Small intestine (tissue), 7 donors: ENCODE results near the gene CTNND2. TPM values are rescaled to one million over a fixed set of nuclear protein-coding genes. Genes with fewer than 3 reads are reported as not detected.

ENCODE experiments used
- DNase-seq, 2 donors: peaks; one replicate each; pipeline versions ENCODE4 v3.0.0 to v3.0.0-alpha.2; 2013
- FAIRE-seq: peaks from 2 replicates; lab custom pipeline; 2012; peaks lifted over from hg19 to GRCh38; lab: Jason Lieb, UNC
- H3K27ac ChIP-seq, 3 donors: one replicate each; pipeline ENCODE4 v1.5.1; 2013; ENCODE audit warnings: low read length in 2 of 3, mild to moderate bottlenecking in 2 of 3, control low read depth in 1 of 3, inconsistent platforms in 1 of 3, low read depth in 1 of 3, moderate library complexity in 1 of 3
- H3K27me3 ChIP-seq, 3 donors: one replicate each; pipeline ENCODE4 v1.6.1; 2013; ENCODE audit warnings: low read length in 3 of 3, inconsistent platforms in 1 of 3; ENCODE audit not compliant: control insufficient read depth in 3 of 3, insufficient read depth in 3 of 3
- H3K36me3 ChIP-seq, 3 donors: one replicate each; pipeline ENCODE4 v1.6.1; 2013; ENCODE audit warnings: low read length in 3 of 3, inconsistent platforms in 1 of 3, low read depth in 1 of 3, mild to moderate bottlenecking in 1 of 3, moderate library complexity in 1 of 3; ENCODE audit not compliant: control insufficient read depth in 3 of 3, insufficient read depth in 2 of 3
- H3K4me1 ChIP-seq, 3 donors: one replicate each; pipeline ENCODE4 v1.6.1; 2013; ENCODE audit warnings: low read length in 2 of 3, inconsistent platforms in 1 of 3, low read depth in 1 of 3, mild to moderate bottlenecking in 1 of 3, moderate library complexity in 1 of 3; ENCODE audit not compliant: control insufficient read depth in 3 of 3, insufficient read depth in 2 of 3
- H3K4me3 ChIP-seq, 3 donors: one replicate each; pipeline ENCODE4 v1.5.1; 2013; ENCODE audit warnings: low read length in 3 of 3, control low read depth in 1 of 3, inconsistent platforms in 1 of 3, low read depth in 1 of 3, mild to moderate bottlenecking in 1 of 3, moderate library complexity in 1 of 3
- H3K9me3 ChIP-seq, 2 donors: one replicate each; pipeline ENCODE4 v1.6.1; 2013; ENCODE audit warnings: low read depth in 1 of 2, low read length in 1 of 2; ENCODE audit not compliant: control insufficient read depth in 2 of 2, insufficient read depth in 1 of 2
- WGBS, 3 donors: extraction: QIAGEN DNeasy Blood & Tissue Kit; methylation state at CpG; one replicate each; pipeline ENCODE4 v1.1.7; 2013; 5-methylcytosine and 5-hydroxymethylcytosine counted together
- polyA plus RNA-seq, 4 donors: library from polyadenylated mRNA; stranded (reverse) in 3 of 4; unstranded in 1 of 4; fragments of 200-250 nt in 3 of 4; fragments of 120-200 nt in 1 of 4; gene quantifications; one replicate each; pipeline versions ENCODE4 v1.2.1 to v1.2.3, GENCODE V29; 2013
- donor health status: healthy with polysubstance abuse.
- donor health status: control.
- donor health status: control.
- donor health status: Bipolar disorder and iron deficiency.
- donor health status: healthy.

CTNND2 gene
- polyA plus RNA-seq, 4 donors: 1.1 to 3.0 TPM; not detected in 2

- Histone ChIP-seq H3K27me3 (no peaks in the 10 kb centered on the region), H3K4me1 (no peaks in the 10 kb centered on the region), H3K27ac (no peak overlapping the region), H3K4me3 (no peak overlapping the region), H3K9me3 (peaks cover 0 to 4% of the 10 kb centered on the region in 2 donors), H3K36me3 (no peaks in the 10 kb centered on the region)
- WGBS, 3 donors: 81 to 83% (median 81%) methylated on average over 9 of the region's 9 CpGs
- no peak for FAIRE-seq
- no peak for DNase-seq
These were observed 14.3 kb upstream of the CTNND2 start for GRCh38 chr5:11918463-11919045.

- Histone ChIP-seq H3K36me3 (no peaks in the 10 kb centered on the region), H3K27ac (no peak overlapping the region), H3K9me3 (no peaks in the 10 kb centered on the region), H3K4me1 (no peaks in the 10 kb centered on the region), H3K27me3 (peaks cover 2 to 15% (median 6%) of the 10 kb centered on the region in 3 donors), H3K4me3 (no peak overlapping the region)
- DNase-seq (no peak), FAIRE-seq (no peak)
- WGBS, 3 donors: 74 to 85% (median 76%) methylated on average over 2 of the region's 2 CpGs
These were observed 5.2 kb upstream of the CTNND2 start for GRCh38 chr5:11909471-11909870.

- no peak overlapping the region for H3K4me3 ChIP-seq
- no peaks in the 10 kb centered on the region for H3K9me3 ChIP-seq
- FAIRE-seq: no peak
- no peaks in the 10 kb centered on the region for H3K36me3 ChIP-seq
- peaks cover 6 to 39% (median 20%) of the 10 kb centered on the region in 3 donors for H3K27me3 ChIP-seq
- 64 to 90% (median 77%) methylated on average over 2 of the region's 2 CpGs for WGBS, 3 donors
- H3K27ac ChIP-seq: no peak overlapping the region
- H3K4me1 ChIP-seq: no peaks in the 10 kb centered on the region
- DNase-seq: no peak
These were observed 2.3 kb upstream of the CTNND2 start for GRCh38 chr5:11906497-11906896.

GRCh38 chr5:11905206-11905605, 960 bp upstream of the CTNND2 start:
- Histone ChIP-seq H3K36me3 (no peaks in the 10 kb centered on the region), H3K9me3 (no peaks in the 10 kb centered on the region), H3K27me3 (peaks cover 6 to 39% (median 20%) of the 10 kb centered on the region in 3 donors), H3K4me3 (no peak overlapping the region), H3K4me1 (no peaks in the 10 kb centered on the region), H3K27ac (no peak overlapping the region)
- 21 to 30% (median 30%) methylated on average over 12 of the region's 12 CpGs for WGBS, 3 donors
- FAIRE-seq (no peak), DNase-seq (peak in 1 of 2 donors; percentile 4)

GRCh38 chr5:11903614-11904264, 507 bp downstream of the CTNND2 start:
- Histone ChIP-seq H3K9me3 (no peaks in the 10 kb centered on the region), H3K27me3 (peaks cover 6 to 39% (median 20%) of the 10 kb centered on the region in 3 donors), H3K27ac (no peak overlapping the region), H3K36me3 (no peaks in the 10 kb centered on the region), H3K4me3 (peak overlapping the region; percentile 6 to 36 (median 31)), H3K4me1 (no peaks in the 10 kb centered on the region)
- WGBS, 3 donors: 1 to 3% (median 1%) methylated on average over 48 to 97 of the region's 97 CpGs
- DNase-seq (peak in 1 of 2 donors; percentile 48), FAIRE-seq (no peak)

DNA sequence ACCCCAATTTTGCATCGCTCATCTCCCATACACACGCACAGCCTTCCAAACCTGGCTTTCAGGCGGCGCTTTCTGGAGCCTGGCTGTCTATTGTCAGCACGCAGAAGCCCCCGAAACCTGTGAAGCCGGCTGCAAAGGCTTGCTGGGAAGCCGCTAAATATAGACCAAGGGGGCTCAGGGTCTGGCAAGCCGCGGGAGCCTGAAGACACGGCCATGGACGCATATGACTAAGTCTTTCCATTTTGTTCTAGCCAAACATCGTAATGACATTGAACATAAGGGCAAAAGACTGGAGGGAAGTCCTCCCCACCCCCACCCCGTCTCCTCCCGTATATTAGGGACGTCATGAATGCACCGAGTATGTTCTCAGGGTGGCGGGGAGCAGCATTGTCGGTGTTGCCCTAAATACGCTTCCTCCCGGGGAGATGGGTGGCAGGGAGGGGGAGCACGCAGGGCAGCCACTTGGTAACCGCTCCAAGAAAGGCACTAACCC, 1.1 kb downstream of the CTNND2 start:
- Histone ChIP-seq H3K27me3 (peaks cover 6 to 39% (median 20%) of the 10 kb centered on the region in 3 donors), H3K9me3 (no peaks in the 10 kb centered on the region), H3K36me3 (no peaks in the 10 kb centered on the region), H3K4me3 (peak overlapping the region in 2 of 3 donors; percentile 31 to 36), H3K27ac (no peak overlapping the region), H3K4me1 (no peaks in the 10 kb centered on the region)
- FAIRE-seq (no peak), DNase-seq (peak in 1 of 2 donors; percentile 15)
- 3 to 7% (median 5%) methylated on average over 23 of the region's 23 CpGs for WGBS, 3 donors

DNA sequence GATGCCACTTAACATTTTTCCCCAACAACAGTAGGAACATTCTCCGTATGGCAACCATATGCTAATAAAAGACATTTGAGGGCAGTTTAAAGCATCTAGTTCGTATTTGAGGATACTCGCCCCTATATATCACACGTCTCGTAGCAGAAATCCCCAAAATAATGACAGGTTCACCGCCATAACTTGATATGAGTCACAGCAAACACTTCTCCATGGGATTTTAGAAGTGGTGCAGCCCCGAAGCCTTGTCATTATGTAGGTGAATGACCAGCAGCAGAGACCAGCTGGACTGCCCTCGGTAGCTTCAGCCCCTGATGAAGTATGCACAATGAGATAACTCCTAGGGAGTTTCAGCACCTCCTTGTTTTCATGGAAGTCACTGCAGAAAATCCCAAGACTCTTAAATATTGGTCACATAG, 2.0 kb downstream of the CTNND2 start:
- H3K27me3 ChIP-seq: peaks cover 6 to 39% (median 20%) of the 10 kb centered on the region in 3 donors
- no peaks in the 10 kb centered on the region for H3K4me1 ChIP-seq
- no peak overlapping the region for H3K4me3 ChIP-seq
- FAIRE-seq (no peak), DNase-seq (no peak)
- no peak overlapping the region for H3K27ac ChIP-seq
- no peaks in the 10 kb centered on the region for H3K9me3 ChIP-seq
- 67% methylated on average over 8 of the region's 8 CpGs for WGBS, 3 donors
- H3K36me3 ChIP-seq: no peaks in the 10 kb centered on the region

DNA sequence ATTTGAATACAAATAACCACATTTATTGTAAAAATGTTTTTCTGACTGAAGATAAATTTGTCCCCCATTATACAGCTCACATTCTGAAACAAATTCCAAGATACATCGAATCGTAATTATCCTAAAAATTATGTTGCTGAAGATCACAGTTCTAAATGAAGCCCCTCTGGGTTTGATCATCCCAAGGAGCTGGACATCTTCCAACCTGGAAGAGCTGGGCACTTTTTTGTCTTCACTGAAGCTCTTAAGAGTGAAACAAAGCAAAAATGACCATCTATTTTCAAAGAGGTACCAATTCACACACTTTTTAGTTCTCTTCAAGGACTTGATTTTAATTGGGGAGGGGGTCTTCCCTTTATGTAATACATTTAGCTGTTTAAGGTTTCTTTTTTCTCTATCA, 5.5 kb downstream of the CTNND2 start:
- no peak overlapping the region for H3K4me3 ChIP-seq
- no peaks in the 10 kb centered on the region for H3K36me3 ChIP-seq
- H3K4me1 ChIP-seq: no peaks in the 10 kb centered on the region
- FAIRE-seq (no peak), DNase-seq (no peak)
- H3K9me3 ChIP-seq: no peaks in the 10 kb centered on the region
- no peak overlapping the region for H3K27ac ChIP-seq
- WGBS, 3 donors: 84 to 90% (median 89%) methylated on average over 2 of the region's 2 CpGs
- H3K27me3 ChIP-seq: peaks cover 3 to 23% (median 10%) of the 10 kb centered on the region in 3 donors
